ENCODE data around the gene COL5A2.

Gene COL5A2

DNA sequence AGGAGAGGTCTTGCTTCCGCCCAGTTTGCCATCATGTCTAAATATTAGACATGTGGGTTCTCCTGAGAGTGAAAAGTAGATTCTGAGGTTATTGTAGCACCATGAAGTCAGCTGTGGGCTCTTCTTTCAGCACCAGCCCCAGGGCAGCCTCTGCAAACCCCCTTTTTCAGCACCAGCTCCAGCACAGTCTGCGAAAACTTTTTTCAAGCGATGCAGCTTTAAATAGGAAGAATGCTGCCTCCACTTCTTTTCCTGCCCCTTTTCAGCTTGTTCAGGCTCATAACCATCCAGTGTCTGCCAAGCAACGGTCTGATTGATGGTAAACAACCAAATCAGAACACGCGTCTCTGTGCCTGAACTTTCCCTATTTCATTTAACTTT lies at the start of gene COL5A2:
COL5A2 (minus strand) TSS at position 192 of the 381 bp plus-strand sequence; CDS start at position 35, 157 bp downstream.
- DNase-seq (ENCODE audit: low spot score), result no peak

DNA sequence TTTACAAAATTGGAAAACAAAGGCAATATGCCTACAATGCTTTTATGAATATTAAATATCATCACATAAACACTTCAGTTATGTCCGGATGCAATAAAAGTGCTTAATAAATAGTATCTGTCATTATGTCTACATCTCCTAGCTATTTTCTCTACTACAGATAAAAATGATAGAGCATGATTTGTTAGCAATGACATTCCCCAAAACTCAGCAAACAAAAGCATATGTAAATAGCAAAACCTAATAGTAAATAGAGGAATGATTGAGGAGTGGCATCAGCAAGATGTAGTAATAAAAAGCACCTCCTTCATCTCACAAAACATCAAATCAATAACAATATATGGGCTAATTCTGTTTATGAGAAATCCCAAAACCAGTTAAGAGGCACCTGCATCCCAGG lies 46.5 kb upstream of the COL5A2 start:
- DNase-seq (ENCODE audit: low spot score), result no peak

DNA sequence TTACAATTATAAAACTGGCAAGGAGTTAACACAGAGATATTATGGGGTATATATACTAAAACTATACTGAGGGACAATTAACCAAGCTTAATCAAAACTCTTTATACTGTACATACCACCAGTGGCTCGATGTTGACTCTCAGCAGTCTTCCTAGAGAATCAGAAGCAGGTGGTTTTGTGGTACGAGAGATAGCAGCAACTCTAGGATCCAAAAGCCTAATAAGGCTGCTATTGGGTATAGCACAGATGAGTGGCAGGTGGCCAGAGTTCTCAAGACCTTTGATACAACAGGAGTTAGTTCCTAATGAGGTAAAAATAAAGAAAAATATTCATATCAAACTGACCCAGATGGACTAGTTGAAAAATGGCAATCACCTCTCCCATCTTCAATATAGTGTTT lies 45.5 kb upstream of the COL5A2 start:
- DNase-seq (ENCODE audit: low spot score), result no peak

DNA sequence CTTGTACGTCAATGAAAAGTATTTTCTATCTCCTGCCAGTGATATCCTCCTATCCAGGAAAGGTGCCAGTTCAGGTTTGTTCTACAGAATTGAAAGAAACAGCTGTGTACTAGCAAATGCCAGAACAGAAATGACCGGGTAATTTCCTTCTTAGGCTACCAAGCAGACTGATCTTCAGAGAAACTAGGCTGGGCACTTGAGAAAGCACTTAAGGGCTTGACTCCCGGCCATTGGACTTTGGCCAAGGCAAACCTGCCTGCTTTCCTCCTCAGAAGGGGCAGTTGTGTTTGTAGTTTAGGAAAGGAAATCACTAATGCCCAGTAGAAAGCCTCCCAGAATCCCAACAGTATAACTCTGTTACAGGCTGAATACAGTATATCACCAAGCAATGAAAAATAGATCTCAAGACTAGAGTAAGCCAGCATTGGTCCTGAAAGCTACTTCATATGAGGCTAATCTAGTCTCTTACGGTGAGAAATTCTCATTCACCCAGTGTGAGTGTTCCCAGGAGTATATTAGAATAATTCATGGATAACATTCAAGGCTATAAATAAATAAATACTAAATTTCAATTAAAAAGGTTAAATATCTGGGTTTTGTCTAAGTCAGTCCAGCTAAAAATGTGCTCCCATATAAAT lies 43.0 kb upstream of the COL5A2 start:
- no peak for DNase-seq (ENCODE audit: low spot score)

DNA sequence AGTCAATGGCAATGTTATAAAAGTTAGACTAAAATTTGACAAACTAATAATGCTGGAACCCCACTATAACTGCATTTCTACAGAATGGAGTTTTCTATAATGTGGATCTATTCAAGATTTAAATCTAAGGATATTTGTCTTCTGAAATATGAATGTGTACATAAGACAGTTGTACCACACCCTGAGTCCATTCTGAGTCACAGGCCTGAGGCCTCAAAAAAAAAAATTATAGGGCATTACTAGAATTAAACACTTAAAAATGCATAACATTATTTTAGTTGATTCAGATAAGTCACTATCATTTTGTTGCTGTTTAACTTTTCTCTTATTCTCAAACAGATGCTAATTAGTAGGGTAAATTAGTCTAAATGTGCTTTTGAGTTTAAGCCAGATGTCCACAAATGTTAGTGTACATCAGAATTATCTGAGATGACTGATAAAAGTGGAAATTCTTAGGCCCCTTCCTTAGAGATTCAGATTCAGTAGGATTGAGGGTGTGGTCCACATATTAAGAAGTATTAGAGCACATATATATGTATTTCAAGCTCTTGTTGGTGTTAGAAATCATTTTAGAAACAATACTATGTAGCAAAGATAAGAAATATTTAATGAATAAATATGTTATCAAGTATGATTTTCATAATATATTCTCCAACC lies 42.4 kb upstream of the COL5A2 start:
- no peak for DNase-seq (ENCODE audit: low spot score)

DNA sequence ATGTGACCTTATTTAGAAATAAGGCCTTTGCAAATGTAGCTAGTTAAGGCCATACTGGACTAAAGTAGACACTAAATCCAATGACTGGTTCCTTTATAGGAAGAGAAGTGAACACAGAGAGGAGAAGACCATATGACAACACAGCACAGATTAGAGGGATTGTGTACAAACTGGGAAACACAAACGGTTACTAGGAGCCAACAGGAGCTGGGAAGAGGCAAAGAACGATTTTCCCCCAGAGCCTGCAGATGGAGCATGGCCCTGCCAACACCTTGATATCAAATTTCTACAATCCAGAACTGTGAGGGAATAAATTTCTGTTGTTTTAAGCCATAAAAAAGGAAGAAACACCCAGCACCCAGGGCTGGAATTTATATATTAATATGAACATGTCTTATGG lies 38.7 kb upstream of the COL5A2 start:
- DNase-seq (ENCODE audit: low spot score), result no peak

DNA sequence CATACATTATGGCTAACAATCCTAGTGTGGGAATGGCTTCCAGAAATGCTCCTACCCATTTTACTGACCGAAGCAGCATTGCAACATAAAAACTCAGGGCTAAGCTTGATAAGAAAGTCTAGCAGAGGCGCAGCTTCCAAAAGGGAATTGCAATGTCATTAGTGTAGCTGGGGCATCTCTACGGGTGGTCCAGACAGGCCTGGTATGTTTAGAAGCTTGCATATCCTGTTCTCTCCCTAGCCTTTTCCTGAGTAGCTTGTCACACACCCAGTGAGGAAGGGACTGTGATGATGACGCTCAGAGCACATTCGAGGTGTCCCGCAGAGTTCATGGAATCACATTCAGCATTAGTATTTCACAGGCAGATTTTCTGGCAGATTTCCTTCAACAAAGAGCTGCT lies 38.0 kb upstream of the COL5A2 start:
- DNase-seq (ENCODE audit: low spot score), result no peak

DNA sequence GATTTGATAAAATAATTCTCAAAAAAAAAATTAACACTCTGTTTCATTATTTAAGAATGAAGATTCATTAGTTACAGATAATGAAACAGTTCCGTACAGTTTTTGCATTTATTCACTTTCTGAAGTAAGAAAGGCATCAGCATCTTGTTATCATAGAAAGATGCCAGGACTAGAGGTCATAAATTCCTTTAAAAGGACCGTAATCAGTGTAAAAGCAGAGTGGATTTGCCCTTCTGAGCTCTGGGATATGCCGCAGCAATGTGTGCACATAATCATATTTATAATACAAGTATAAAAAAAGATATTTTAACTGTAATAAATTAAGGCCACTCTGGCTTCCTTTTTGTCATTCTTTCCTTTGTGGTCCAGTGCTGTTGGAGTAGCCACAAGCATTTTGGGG lies 37.5 kb upstream of the COL5A2 start:
- DNase-seq (ENCODE audit: low spot score), result no peak

DNA sequence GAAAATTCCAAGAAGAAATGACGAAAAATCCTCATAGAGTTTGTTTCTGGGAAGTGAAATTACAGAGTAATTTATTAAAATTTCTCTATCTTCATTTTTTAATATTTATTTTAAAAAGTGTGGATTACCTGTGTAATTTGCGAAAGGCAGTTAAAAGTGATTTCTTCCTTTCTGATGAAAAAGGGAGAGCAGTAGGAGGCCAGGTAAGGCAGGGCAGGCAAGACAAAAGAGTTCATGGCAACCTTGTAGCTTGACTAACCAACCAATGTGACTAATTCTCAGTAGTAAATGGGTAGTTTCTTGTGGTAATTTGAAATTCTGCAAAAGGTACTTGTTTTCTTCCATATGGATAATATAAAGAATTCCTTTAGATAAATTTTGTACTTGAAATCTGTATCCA lies 34.9 kb upstream of the COL5A2 start:
- DNase-seq (ENCODE audit: low spot score), result no peak

DNA sequence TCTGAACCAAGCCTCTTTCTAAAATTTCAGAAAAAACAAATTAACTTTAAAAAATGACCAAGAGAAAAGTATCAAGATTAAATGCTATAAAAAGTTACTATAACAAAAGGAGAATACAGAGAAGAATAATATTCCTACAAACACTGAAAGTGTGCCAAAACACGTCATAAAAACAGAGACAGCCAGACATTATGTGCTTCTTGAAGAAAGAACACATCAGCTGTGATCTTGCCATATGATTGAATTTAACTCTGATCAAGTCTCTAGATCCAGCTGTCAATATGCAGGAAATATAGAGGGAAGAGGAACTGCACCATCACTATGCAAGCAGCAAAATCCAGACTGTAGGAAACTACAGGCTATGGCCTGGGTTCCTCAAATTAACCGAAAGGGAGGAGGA lies 33.7 kb upstream of the COL5A2 start:
- DNase-seq (ENCODE audit: low spot score), result no peak

DNA sequence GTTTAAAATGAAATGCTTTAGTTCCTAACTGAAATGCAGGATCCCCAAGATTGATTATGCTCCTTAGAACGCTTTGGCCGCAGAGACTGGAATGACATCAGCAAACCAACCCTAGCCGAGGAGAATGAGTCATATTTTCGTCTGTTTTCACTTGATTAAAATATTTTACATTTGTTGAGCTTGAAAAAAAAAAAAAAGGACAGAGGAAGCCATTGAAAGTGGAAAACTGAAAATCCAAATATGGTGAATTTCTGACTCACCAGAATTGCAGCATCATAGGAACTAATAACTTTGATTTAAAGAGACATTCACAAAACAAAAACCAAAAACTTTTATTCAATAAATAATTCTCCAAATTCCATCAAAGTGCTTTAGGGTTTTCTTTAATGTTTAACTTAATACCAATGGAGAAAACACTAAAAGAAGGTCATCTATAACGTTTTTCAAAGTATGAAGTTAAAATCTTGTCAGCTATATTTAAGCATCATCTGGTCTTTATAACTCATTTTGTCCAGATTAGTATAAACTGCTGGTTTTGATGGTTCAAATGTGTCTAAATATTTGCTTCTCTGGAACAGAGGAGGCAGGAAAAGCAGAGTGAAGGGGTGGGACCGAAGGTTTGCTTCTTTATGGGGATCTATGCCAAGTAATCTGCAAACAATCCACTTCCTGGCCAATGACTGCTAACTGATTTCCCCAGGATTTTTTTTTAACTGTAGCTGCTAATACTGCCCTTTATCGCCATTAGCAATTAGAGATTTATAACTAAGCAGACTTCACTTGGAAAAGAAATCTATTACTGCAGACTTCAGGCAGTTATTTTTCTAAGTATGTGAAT lies 30.9 kb upstream of the COL5A2 start:
- DNase-seq (ENCODE audit: low spot score), result no peak

DNA sequence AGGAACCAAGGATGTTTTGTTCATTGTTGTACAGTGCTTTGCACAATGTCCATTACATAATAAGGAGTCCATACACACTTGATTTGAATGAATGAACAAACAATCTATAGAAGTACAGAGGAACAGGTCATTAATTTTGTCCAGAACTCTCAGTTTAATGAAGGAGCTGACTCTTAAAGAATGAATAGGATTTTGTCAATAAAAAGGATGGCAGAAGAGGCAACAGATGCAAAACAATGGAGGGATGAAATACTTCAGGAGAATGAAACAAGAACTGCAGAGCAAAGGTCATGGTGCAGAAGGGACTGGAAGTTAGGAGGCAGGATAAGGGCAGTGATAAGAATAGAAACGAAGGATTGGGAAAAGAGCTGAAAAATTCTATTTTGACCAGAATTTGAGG lies 28.7 kb upstream of the COL5A2 start:
- no peak for DNase-seq (ENCODE audit: low spot score)

DNA sequence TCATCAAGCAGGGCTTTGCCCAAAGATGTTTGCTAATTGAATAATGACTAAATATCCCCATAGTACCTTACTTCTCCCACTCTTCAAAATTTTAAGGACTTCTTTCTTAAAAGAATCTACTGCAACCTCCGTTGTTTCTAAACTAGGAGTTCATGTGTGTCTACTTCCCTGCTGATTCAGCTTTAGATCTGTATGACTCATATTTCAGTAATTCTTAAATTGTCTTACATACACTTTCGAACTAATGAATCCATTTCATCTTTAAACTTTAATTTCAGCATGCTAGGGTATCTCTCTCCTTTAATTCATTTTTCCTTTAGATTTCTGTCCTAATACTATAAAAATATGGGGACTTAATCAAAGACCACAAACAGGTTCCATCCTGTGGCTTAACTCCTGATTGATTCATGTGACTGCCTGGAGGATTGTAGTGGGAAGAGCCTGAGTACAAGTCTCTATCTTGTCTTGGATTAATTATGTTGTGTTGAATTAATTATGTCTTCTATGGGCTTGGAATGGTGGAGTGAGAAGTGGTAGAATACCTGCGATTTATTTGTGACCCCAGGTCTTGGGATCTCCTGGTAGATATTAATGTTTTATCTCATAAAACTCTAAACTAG lies 24.9 kb upstream of the COL5A2 start:
- DNase-seq (ENCODE audit: low spot score), result no peak

DNA sequence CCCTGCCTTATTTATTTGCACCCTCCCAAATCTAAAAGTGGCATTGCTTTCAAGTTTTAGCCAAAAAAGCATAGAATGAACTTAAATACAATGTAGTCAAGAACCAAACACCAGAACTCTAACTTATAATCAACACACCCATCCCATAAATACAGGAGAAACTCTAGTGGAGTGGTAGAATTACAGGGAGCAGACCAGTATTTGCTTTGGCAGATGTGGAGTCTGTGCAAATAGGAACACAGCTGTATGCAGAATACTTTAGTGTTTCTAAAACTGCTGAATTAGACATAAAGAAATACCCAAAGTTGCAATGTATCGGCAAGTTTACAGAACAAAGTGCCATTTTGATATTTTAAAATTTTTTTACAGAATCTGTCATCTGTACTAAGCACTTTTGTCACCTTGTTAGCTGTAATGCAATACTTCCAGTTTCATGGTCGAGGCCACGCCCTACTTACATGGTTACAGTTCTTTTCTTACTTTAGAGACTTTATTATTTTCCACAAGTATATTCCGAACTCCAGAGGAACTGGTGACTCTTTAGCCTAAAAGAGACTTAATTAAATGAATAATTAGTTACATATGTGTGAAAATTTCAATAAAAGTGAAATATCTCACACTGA lies 23.7 kb upstream of the COL5A2 start:
- DNase-seq (ENCODE audit: low spot score), result no peak

DNA sequence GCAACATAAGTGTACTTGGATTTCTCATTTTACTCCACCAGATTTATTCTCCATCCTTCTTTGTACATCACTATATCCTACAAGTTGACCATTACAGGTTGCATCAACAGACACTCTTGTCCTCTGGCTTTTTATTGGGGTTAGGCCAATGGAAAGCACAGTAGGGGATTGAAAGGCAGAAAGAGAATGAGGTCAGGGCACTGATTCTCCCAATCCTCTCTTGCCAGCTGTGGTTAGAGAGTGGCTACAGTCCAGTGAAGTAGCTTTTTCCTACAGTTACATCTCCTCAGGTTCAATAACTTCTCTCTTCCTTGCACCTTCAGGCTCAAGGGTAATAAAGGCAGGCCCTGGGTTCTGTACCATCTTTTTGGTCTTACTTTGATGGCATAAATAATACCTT lies 20.2 kb upstream of the COL5A2 start:
- DNase-seq (ENCODE audit: low spot score), result no peak

DNA sequence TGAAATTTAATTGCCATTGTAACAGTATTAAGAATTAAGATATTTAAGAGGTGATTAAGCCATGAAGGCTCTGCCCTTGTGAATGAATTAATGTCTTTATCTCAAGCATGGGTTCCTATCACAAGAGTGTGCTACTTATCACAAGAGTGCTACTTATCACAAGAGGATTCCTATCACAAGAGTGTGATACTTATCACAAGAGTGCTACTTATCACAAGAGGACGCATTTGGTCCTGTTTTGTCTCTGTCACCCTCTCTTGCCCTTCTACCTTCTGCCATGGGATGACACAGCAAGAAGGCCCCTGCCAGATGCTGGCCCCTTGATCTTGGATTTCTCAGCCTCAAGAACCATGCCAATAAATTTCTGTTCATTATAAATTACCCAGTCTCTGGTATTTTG lies 13.2 kb upstream of the COL5A2 start:
- DNase-seq (ENCODE audit: low spot score), result no peak

DNA sequence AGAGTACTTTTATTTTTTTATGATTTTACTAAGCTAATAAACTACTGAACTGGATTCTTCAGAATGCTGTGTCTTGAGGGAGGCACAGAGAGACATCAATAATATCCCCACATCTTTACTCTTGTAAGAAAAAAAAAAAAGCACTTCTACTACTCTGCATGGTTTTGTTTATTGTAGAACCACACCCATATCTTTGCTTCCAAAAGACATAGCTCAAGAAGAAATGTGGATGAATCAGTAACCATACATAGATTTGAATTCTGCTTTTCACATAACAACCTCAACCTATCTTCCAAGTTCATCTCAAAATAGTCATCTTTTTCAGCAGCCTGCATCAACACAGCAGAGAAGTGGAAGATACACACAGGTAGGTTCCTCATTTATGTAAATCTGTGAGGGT lies 12.2 kb upstream of the COL5A2 start:
- no peak for DNase-seq (ENCODE audit: low spot score)

DNA sequence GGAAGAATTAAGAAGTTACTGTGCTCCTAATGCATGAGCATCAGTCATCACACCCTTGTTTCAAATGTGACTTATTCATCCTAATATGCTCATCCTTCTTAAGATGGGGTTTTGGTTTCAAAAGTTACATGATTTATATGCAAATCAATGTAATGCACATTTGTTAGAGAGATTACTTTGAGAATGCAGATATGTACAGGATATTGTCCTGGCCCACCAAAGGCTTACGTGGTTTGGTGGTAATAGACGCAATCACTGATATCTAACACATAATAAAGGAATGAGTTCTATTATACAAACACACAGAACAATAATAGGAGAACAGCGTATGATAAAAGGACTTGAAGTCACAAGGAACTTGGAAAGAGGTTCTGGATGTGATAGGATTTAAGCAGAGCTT lies 11.1 kb upstream of the COL5A2 start:
- DNase-seq (ENCODE audit: low spot score), result no peak

DNA sequence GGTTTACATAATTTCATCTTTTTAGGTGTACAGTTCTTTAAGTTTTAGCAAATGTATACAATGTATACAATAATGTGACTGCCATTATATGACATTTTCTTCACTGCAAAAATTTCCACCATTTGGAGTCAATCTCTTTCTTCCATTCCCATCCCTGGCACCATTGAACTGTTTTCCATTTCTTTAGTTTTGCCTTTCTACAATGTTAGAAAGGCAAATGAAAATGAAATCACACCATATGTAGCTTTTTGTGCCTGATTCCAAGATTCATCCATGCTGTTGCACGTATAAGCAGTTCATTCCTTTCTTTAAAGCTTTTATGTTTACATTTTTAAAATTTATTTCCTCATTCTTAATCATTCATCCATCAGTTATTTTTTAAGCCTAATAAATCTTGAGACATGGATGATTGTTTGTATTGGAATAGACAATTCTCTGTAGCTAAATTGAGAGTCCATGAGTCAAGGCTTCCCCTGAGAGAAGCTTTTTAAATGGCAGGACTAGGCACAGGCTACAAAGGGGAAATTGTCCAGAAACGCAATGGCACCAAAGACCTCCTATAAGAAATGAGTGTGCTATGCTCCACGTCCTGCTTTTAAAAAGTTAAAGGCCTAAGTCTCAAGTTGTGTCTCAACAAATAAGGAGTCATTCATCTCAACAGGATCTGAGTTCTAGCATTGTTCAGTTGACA lies 8.7 kb upstream of the COL5A2 start:
- no peak for DNase-seq (ENCODE audit: low spot score)

DNA sequence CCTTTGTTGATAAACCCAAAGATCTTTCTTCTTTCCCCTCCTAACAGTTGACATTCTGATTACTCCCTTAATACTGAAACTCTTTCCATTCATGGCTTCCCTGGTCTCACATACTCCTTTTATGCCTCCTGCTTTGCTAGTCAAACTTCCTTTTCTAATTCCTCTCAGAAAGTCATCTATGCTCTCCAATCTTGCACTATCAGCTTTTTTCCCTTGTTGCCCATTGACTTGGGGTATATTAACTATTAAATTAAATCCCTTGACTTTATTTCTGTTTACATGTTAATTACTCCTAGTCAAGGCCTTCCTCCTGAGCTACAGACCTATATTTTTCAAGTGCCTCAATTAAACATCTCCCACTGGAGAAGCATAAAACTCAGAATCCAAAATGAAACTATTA lies 3.6 kb upstream of the COL5A2 start:
- DNase-seq (ENCODE audit: low spot score), result no peak

DNA sequence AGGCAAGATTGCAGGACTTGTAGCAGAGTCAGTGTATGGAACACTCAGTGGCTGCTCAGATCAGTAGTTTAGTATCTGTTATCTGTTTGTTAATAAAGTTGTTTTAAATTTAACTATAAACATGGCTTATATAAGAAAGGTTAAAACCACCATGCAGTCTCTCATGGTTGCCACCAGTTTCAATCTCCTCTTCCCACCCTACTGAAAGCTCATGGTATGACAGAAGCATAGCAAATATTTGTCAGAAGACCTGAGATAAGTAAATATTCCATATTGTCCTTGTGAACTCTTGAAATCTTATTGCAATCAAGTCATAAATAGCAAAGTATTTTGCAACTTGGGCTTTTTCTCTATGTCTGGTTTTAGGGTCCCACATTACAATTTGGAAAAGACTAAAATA lies 2.1 kb upstream of the COL5A2 start:
- no peak for DNase-seq (ENCODE audit: low spot score)

All from CD4-positive, alpha-beta T cell treated with Interleukin-6 at 100 ng/mL for 8 hours (primary cell).